Measurements from ENCODE around the gene ITGAV. TPM values are rescaled to one million over a fixed set of nuclear protein-coding genes. Genes with fewer than 3 reads are reported as not detected.

Gene ITGAV
- total RNA-seq, 2 experiments from 2014 or later = 4.7 to 7.5 TPM

DNA sequence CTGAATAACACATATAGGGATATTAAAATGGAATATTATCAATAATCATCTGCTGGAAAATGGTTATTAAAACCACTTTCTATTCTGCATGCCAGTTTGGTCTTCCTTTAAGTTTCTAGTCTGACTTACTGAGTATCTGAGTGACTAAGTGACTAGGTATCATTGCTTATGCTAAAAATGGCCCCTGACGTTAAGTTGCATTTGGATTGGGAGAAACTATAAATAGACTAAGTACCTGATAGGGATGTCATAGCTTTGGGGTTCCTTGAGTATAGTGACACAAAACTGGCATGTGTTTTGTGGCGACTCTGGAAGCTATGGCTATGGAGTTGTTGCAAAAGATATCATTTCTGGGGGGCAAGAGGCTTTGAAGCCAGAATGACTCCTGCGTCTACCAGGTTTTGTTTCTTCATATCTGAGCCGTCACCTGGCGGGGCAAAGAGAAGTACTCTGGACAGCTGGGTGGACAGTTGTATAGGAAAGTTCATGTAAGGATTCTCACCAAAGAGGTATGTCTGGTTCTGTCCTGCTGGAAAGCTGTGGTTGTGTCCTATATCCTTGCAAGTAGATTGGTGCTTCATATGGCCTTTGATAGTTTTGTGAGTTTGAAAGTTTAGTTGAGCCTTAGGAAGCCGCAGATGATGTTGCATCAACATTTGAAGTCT, 17.9 kb downstream of the ITGAV start:
- H3K27me3 Mint-ChIP-seq = no peaks in the 10 kb centered on the region
- no peak for TF ChIP-seq CTCF (IDR thresholded peaks at IDR 0.05)
- no peak overlapping the region for H3K27ac Mint-ChIP-seq
- no peaks in the 10 kb centered on the region for H3K9me3 Mint-ChIP-seq
- H3K36me3 Mint-ChIP-seq (ENCODE audit: low read depth) = peaks cover 6% of the 10 kb centered on the region
- intact Hi-C loops (cut with micrococcal nuclease) = no loop called here
- H3K4me1 Mint-ChIP-seq (ENCODE audit: low read depth) = peaks cover 3% of the 10 kb centered on the region
- ChIA-PET CTCF (interaction anchor here (1.7 kb wide), 1 partner anchor 19 kb away, joined by 4 read pairs; no protein-coding TSS in a partner anchor), POLR2A (interaction anchor here (1.9 kb wide), 1 partner anchor 17 kb away, joined by 5 read pairs; the partner anchor contains the start of gene ITGAV)
- ATAC-seq (no peak), DNase-seq (no peak)
- no peak overlapping the region for H3K4me3 Mint-ChIP-seq

GRCh38 chr2:186610785-186611184, 20.9 kb downstream of the ITGAV start:
- Mint-ChIP-seq H3K4me1 (ENCODE audit: low read depth) (peaks cover 3% of the 10 kb centered on the region), H3K36me3 (ENCODE audit: low read depth) (peaks cover 6% of the 10 kb centered on the region), H3K27me3 (no peaks in the 10 kb centered on the region), H3K9me3 (no peaks in the 10 kb centered on the region), H3K4me3 (no peak overlapping the region), H3K27ac (no peak overlapping the region)
- intact Hi-C loops (cut with micrococcal nuclease) = no loop called here
- ATAC-seq = no peak
- CTCF ChIA-PET = no interaction called here
- TF ChIP-seq CTCF (IDR thresholded peaks at IDR 0.05) = no peak
- no peak for DNase-seq
- POLR2A ChIA-PET = no interaction called here

DNA sequence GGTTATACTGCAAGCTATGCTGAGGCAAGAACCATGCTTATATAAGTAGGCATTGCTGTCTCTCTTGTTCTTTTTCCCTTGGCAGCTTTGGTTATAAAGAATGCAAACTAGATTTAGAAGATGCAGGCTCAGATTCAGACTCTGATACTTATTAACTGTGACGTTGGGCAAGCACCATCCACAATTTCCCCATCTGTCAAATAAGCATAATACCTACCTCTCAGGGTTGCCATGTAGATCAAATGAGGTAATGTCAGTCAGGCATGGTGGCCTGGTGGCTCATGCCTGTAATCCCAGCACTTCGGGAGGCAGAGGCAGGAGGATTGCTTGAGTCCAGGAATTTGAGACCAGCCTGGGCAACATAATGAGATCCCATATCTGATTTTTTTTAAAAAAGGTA, 21.7 kb downstream of the ITGAV start:
- CTCF ChIA-PET = interaction anchor here (1.0 kb wide), 1 partner anchor 123 kb away, joined by 3 read pairs; no protein-coding TSS in a partner anchor
- POLR2A ChIA-PET = no interaction called here

DNA sequence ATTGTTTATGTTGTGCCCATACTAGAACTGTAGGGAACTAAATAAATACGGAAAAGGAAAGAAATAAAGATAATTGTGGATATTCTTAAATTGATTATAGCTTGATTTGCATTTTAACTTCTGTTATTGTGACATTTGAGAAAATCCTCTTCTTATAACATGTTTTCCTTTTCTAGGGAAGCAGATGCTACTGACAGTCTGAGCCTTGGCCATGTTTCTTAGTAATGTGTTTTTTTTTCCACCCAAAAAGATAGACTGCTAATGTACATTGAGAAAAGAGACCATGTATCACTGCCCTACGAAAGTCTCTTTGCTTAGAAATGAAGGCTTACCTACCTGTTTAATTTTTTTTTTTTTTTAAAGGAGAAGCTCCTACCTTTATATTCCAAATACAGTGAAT, 22.2 kb downstream of the ITGAV start:
- H3K27me3 Mint-ChIP-seq = no peaks in the 10 kb centered on the region
- no peak for TF ChIP-seq CTCF (IDR thresholded peaks at IDR 0.05)
- no peak overlapping the region for H3K4me3 Mint-ChIP-seq
- intact Hi-C loops (cut with micrococcal nuclease) = no loop called here
- ChIA-PET POLR2A (no interaction called here), CTCF (interaction anchor here (1.0 kb wide), 1 partner anchor 123 kb away, joined by 3 read pairs; no protein-coding TSS in a partner anchor)
- ATAC-seq = no peak
- peaks cover under 1% of the 10 kb centered on the region for H3K36me3 Mint-ChIP-seq (ENCODE audit: low read depth)
- H3K4me1 Mint-ChIP-seq (ENCODE audit: low read depth) = peaks cover 3% of the 10 kb centered on the region
- DNase-seq = no peak
- no peak overlapping the region for H3K27ac Mint-ChIP-seq
- H3K9me3 Mint-ChIP-seq = no peaks in the 10 kb centered on the region

More for the DNA sequence above, 21.7 kb downstream of the ITGAV start:
- Mint-ChIP-seq H3K4me1 (ENCODE audit: low read depth) (peaks cover 3% of the 10 kb centered on the region), H3K9me3 (no peaks in the 10 kb centered on the region), H3K27ac (no peak overlapping the region), H3K4me3 (no peak overlapping the region), H3K27me3 (no peaks in the 10 kb centered on the region), H3K36me3 (ENCODE audit: low read depth) (peaks cover 5% of the 10 kb centered on the region)
- no peak for TF ChIP-seq CTCF (IDR thresholded peaks at IDR 0.05)
- DNase-seq = no peak
- intact Hi-C loops (cut with micrococcal nuclease) = no loop called here
- no peak for ATAC-seq

- ChIA-PET POLR2A (no interaction called here), CTCF (interaction anchor here (1.0 kb wide), 1 partner anchor 124 kb away, joined by 3 read pairs; no protein-coding TSS in a partner anchor)
- no peaks in the 10 kb centered on the region for H3K36me3 Mint-ChIP-seq (ENCODE audit: low read depth)
- H3K4me1 Mint-ChIP-seq (ENCODE audit: low read depth) = peaks cover 3% of the 10 kb centered on the region
- no peak for TF ChIP-seq CTCF (IDR thresholded peaks at IDR 0.05)
- H3K9me3 Mint-ChIP-seq = no peaks in the 10 kb centered on the region
- no peaks in the 10 kb centered on the region for H3K27me3 Mint-ChIP-seq
- no peak overlapping the region for H3K27ac Mint-ChIP-seq
- DNase-seq (no peak), ATAC-seq (no peak)
- H3K4me3 Mint-ChIP-seq = no peak overlapping the region
- intact Hi-C loops (cut with micrococcal nuclease) = no loop called here
These were observed 22.9 kb downstream of the ITGAV start for GRCh38 chr2:186612555-186613440.
